GM18505 (cell line): ENCODE measurements around the gene SH3RF3.
"Not testable (repeated sequence)": the region's sequence is repeated elsewhere in the genome, so short reads cannot be mapped to it uniquely, and the experiment has no call there.

ENCODE experiments used
- ATAC-seq: cut with Tn5 transposase; IDR thresholded peaks from one replicate; pipeline ENCODE4 v1.9.1; 2021; ENCODE audit not compliant: unreplicated experiment
- POLR2A ChIP-seq: IDR thresholded peaks from 4 replicates; pipeline ENCODE4 v1.6.1; 2011; ENCODE audit warnings: borderline replicate concordance; ENCODE audit not compliant: insufficient read depth, insufficient read length; ENCODE audit errors: extremely low read depth

The SH3RF3 gene

GRCh38 chr2:109213646-109214433 is 84.8 kb downstream of the SH3RF3 start:
- no peak for TF ChIP-seq POLR2A
- ATAC-seq: peak; percentile 77

DNA sequence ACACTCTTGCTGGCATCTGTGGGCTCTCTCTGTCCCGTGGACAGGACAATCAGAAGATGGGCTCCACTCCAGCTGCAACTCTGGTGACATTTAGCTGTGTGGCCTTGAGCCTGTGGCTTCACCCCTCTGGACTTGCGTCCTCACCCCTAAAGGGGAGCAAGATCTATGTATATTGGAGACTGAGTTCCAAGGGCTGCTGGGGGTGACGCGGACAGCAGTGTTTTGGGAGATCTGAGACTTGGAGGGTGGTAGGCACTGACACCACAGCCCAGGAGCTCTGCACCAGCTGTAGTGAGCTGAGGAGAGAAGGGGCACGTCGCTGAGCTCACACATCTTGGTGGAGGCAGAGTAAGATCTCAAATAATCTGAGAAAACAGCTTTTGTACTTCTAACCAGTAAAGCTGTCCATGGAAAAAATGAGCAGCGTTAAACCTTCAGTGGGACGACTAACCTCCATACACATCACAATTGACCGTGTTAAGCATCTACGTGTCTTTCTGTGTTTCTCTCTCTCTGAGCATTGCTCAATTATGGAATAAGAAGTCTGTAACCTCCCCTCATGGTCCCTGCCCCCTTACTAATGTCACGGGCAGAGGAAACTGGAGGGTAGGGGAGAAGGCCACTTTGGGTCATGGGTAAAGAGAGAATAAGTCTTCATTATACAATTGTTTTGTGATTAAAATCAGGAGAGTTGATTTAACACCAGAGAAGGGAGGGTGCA is 85.8 kb downstream of the SH3RF3 start:
- no peak for TF ChIP-seq POLR2A
- ATAC-seq: no peak

- ATAC-seq: no peak
- no peak for TF ChIP-seq POLR2A
These were observed 86.9 kb downstream of the SH3RF3 start for GRCh38 chr2:109215866-109216265.

DNA sequence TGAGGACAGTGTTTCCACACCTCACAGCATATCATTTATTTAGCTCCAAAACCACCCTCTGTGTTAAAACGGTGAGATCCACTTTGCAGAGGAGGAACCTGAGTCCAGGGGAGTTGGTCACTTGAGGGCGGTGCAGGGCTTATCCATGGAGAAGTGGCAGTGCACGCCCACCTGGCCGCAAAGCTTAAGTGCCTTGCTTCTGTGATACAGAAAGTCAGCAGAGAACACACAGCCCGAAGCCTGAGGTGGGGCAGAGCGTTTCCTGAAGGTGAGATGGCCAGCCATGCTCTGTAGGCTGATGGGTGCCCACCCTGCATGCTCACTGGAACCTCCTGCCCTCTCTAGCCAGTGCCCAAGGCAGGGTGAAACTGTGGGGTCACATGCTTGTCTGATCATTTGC is 87.3 kb downstream of the SH3RF3 start:
- TF ChIP-seq POLR2A: no peak
- no peak for ATAC-seq

DNA sequence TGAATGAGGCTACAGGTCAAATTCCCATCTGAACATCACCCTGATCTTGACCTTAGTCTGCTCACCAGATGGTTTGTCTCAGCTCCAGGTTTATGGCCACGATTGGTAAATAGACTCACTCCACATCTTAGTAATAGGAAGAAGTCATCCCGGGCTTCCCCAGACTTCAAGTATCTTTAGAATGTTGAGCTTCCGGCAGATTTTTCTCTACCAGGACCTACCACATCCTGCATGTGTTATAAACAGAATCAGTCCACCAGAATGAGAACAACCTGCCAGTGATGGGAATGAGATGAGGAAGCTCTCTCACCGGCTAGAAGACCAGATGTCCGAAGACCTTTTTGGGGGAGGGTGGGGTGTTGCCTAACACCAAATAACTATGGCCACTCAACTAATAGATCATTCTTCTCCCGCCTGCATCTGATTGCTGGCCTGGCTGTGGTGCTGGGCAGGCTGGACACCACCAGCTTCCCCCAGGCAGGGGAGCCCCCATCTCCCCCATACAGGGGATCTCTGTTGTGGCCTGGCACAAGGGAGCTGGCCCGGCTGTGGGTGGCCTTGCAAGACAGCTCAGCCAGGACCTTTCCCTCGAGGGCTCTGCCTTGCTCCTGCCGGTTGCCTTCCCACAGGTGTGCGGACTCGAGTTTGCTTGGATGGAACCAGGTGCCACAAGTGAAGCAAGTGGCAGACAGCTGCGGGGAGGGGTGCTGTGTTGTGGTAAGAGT is 88.5 kb downstream of the SH3RF3 start:
- no peak for ATAC-seq
- no peak for TF ChIP-seq POLR2A

DNA sequence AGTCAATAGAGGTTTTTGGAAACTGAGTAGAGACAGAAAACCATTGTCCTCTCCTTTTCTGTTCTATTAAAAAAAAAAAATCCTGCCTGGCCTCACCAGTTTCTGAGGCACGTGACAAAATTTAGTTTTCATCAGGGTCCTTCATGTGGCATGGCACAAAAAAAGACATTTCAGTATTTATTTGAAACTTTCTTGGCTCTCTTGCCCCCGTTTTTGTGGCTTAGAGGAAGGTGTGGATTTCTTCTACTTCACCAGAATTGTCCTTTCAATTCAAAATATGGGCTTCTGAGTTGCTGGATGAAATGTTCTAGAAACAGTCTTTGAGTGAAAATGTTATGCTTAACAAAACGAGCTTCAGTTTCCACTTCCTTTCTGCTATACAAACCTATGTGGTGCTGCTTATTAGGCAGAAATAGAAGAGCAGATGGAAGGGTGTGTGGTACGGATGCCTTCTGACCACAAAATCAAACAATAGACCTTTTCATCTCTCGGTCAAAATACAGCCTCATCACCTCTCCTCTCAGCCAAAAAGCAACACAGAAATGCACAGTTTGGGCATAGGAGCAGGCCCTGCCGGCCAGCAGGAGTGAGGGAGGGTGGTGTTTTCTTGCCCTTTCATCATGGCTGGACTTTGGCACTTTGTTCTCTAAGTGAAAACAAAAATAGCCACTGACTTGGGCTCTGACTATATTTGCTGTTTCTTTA is 89.2 kb downstream of the SH3RF3 start:
- no peak for TF ChIP-seq POLR2A
- no peak for ATAC-seq

GRCh38 chr2:109218792-109219126 is 89.8 kb downstream of the SH3RF3 start:
- TF ChIP-seq POLR2A: no peak
- ATAC-seq: no peak

GRCh38 chr2:109220860-109221259 is 91.9 kb downstream of the SH3RF3 start:
- TF ChIP-seq POLR2A: no peak
- ATAC-seq: no peak

GRCh38 chr2:109221316-109221715 is 92.3 kb downstream of the SH3RF3 start:
- not testable (repeated sequence) for ATAC-seq

- no peak for TF ChIP-seq POLR2A
- ATAC-seq: no peak
These were observed 93.4 kb downstream of the SH3RF3 start for GRCh38 chr2:109222422-109222821.

GRCh38 chr2:109222825-109223471 is 93.9 kb downstream of the SH3RF3 start:
- ATAC-seq: no peak
- no peak for TF ChIP-seq POLR2A

DNA sequence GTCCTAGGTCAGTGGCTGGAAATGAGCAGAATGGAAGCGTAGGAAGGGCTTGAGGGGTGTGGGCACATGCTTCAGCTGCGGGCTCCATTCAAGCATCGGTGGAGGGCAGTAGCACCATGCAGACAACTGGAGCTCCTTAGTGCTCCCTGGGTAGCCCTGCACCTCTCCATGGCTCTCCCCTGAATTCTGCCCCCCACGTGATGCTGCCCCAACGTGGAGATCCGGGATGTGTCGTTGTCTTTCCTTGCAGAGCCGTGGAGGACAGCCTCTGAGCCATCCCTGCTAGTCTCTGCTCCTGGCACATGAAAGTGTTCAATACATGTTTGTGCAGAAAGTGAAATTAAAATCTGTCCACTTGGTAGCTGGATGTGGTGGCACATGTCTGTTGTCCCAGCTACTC is 94.5 kb downstream of the SH3RF3 start:
- no peak for ATAC-seq
- TF ChIP-seq POLR2A: no peak

DNA sequence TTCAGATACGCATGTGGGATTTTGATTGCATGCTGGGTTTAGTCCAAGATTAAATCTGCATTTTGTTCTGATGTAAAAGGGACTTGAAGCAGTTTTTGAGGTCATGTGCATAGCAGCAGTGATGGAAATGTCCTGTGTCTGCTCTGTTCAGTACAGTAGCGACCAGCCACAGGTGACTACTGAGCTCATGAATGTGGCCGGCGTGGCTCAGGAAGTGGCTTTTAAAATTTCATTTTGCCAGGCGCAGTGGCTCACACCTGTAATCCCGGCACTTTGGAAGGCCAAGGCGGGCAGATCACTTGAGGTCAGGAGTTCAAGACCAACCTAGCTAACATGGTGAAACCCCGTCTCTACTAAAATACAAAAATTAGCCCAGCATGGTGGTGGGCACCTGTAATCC is 95.3 kb downstream of the SH3RF3 start:
- ATAC-seq: not testable (repeated sequence)
